H4 (cell line): ENCODE results near the gene ZNF507. TPM values are rescaled to one million over a fixed set of nuclear protein-coding genes. Genes with fewer than 3 reads are reported as not detected.

Source experiments
- DNase-seq: peaks from one replicate; pipeline ENCODE4 v3.0.0-alpha.2; 2015; ENCODE audit warnings: low spot score
- total RNA-seq: library from RNA; depleted of rRNA; stranded (reverse); fragments of >200 nt; shearing (Covaris generic); gene quantifications from 2 replicates; pipeline ENCODE4 v1.2.3, GENCODE V29; 2014; rRNA removed

The ZNF507 gene
- 4.1 and 5.1 TPM in 2 replicates for total RNA-seq

GRCh38 chr19:32345261-32346207 lies at the start of gene ZNF507:
ZNF507 (plus strand) TSS chr19:32345610; CDS start chr19:32352831, 7,221 bp downstream.
- DNase-seq: peak; percentile 68

GRCh38 chr19:32296694-32297093 lies 48.7 kb upstream of the ZNF507 start:
- DNase-seq: no peak

- DNase-seq: no peak
These were observed 42.6 kb upstream of the ZNF507 start for GRCh38 chr19:32302778-32303177.

- no peak for DNase-seq
These were observed 42.2 kb upstream of the ZNF507 start for GRCh38 chr19:32303193-32303592.

GRCh38 chr19:32307591-32307990 lies 37.8 kb upstream of the ZNF507 start:
- no peak for DNase-seq

- no peak for DNase-seq
These were observed 36.9 kb upstream of the ZNF507 start for GRCh38 chr19:32308431-32309077.

GRCh38 chr19:32309711-32310390 lies 35.6 kb upstream of the ZNF507 start:
- no peak for DNase-seq

- no peak for DNase-seq
These were observed 34.0 kb upstream of the ZNF507 start for GRCh38 chr19:32311371-32311770.

- no peak for DNase-seq
These were observed 31.7 kb upstream of the ZNF507 start for GRCh38 chr19:32313569-32314265.

GRCh38 chr19:32316034-32316433 lies 29.4 kb upstream of the ZNF507 start:
- DNase-seq: no peak

- no peak for DNase-seq
These were observed 28.3 kb upstream of the ZNF507 start for GRCh38 chr19:32317086-32317485.

- peak; percentile 39 for DNase-seq
These were observed 26.4 kb upstream of the ZNF507 start for GRCh38 chr19:32318884-32319520.

GRCh38 chr19:32322541-32322940 lies 22.9 kb upstream of the ZNF507 start:
- no peak for DNase-seq

- no peak for DNase-seq
These were observed 20.7 kb upstream of the ZNF507 start for GRCh38 chr19:32324631-32325285.

GRCh38 chr19:32330213-32330857 lies 15.1 kb upstream of the ZNF507 start:
- DNase-seq: no peak

- DNase-seq: no peak
These were observed 12.2 kb upstream of the ZNF507 start for GRCh38 chr19:32333227-32333626.

GRCh38 chr19:32336259-32337083 lies 8.9 kb upstream of the ZNF507 start:
- DNase-seq: no peak

GRCh38 chr19:32337084-32337808 lies 8.2 kb upstream of the ZNF507 start:
- no peak for DNase-seq

GRCh38 chr19:32339423-32339822 lies 6.0 kb upstream of the ZNF507 start:
- no peak for DNase-seq
